Erythroblast (primary cell): Measurements from ENCODE around the gene PARP1.

Experiments
- GATA1 ChIP-seq: IDR thresholded peaks from 2 replicates; pipeline ENCODE4 v1.6.1; 2011; ENCODE audit warnings: low read depth, mild to moderate bottlenecking, control low read depth, low read length, moderate library complexity
- POLR2A ChIP-seq: IDR thresholded peaks from 2 replicates; pipeline ENCODE4 v1.6.1; 2011; ENCODE audit warnings: mild to moderate bottlenecking, low read length

DNA sequence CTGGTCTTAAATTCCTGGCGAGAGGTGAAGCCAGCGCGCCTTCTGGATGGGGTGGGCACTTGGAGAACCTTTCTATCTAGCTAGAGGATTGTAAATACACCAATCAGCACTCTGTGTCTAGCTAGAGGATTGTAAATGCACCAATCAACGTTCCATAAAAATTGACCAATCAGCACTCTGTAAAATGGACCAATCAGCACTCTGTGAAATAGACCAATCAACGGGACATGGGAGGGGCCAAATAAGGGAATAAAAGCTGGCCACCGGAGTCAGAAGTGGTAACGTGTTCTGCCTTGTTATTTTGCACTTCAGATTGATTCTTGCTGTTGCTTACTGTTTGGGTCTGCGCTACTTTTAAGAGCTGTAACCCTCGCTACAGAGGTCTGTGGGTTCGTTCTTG, 87.0 kb downstream of the PARP1 start:
- TF ChIP-seq POLR2A, result no peak
- TF ChIP-seq GATA1, result no peak
